HFF-Myc (cell line): Measurements from ENCODE around the gene TLE5.

ENCODE experiments used
- DNase-seq: peaks from one replicate; pipeline ENCODE4 v3.0.0-alpha.2; 2011; ENCODE audit warnings: low read depth; ENCODE audit errors: extremely low read depth
- H3K4me3 ChIP-seq: replicated peaks from 2 replicates; pipeline ENCODE4 v1.5.1; 2011; ENCODE audit warnings: low read depth, mild to moderate bottlenecking, control low read depth, low read length
- TF ChIP-seq, protein P1 (sequence below): IDR thresholded peaks from 2 replicates; pipeline ENCODE4 v1.5.1; 2012; ENCODE audit warnings: mild to moderate bottlenecking, low read depth, low read length, control low read depth; ENCODE audit errors: missing control alignments

The TLE5 gene

DNA sequence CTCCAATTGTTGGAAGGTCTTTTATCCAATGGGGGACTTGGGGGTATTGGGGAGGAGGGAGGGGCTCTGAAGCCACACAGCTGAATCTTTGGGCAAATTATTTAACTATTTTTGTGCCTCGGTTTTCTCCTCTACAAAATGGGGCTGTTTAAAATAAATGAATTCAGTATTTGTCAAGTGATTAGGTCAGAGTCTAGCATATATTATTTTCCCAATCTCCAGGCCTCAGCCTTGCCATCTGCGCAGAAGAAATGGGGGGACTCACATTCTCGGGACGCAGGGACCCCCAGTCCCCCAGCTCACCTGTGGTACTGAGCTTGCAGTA is 1.5 kb downstream of the TLE5 start:
- TF ChIP-seq, protein P1, sequence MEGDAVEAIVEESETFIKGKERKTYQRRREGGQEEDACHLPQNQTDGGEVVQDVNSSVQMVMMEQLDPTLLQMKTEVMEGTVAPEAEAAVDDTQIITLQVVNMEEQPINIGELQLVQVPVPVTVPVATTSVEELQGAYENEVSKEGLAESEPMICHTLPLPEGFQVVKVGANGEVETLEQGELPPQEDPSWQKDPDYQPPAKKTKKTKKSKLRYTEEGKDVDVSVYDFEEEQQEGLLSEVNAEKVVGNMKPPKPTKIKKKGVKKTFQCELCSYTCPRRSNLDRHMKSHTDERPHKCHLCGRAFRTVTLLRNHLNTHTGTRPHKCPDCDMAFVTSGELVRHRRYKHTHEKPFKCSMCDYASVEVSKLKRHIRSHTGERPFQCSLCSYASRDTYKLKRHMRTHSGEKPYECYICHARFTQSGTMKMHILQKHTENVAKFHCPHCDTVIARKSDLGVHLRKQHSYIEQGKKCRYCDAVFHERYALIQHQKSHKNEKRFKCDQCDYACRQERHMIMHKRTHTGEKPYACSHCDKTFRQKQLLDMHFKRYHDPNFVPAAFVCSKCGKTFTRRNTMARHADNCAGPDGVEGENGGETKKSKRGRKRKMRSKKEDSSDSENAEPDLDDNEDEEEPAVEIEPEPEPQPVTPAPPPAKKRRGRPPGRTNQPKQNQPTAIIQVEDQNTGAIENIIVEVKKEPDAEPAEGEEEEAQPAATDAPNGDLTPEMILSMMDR = no peak
- peak overlapping the region; percentile 82 for H3K4me3 ChIP-seq
- DNase-seq = no peak

DNA sequence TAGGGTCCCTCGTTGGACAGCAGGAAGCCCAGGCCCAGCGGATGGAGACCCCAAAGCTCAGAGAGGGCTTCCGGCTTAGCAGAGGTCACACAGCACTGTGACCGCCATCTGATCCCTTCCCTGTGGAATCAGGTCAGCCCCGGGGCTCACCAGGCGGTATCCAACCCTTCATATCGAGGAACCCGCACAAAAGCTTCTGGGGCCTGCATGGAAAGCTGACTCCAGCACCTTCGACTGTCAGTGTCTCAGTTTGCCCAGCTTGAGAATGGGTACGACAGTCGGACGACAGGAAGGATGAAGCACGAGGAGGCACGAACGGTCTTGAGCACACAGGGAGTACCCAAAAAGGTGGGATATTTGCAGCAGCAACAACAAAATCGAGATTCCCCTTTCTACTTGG is 2.6 kb downstream of the TLE5 start:
- H3K4me3 ChIP-seq = no peak overlapping the region
- no peak for DNase-seq
- TF ChIP-seq, protein P1 = no peak

DNA sequence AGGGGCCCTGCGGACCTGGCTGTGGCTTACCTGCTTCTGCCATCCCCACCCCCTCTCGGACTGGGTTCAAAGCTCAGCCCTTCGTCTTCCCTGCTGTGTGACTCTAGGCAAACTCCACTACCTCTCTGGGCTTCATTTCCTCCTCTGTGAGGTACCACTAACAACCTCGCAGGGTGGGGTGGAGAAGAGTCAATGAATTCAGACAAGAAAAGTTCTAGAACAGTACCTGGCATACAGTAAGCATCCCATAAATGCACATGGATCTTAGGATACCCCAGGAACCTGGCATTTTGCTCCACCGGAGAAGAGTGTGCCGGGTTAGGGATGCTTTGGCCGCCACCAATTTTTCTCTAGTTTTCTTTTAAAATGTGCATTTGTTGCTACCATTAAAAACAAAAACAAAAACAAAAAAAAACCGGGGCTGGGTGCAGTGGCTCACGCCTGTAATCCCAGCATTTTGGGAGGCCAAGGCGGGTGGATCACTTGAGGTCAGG is 3.4 kb downstream of the TLE5 start:
- TF ChIP-seq, protein P1 = no peak
- DNase-seq = no peak
- H3K4me3 ChIP-seq = no peak overlapping the region

DNA sequence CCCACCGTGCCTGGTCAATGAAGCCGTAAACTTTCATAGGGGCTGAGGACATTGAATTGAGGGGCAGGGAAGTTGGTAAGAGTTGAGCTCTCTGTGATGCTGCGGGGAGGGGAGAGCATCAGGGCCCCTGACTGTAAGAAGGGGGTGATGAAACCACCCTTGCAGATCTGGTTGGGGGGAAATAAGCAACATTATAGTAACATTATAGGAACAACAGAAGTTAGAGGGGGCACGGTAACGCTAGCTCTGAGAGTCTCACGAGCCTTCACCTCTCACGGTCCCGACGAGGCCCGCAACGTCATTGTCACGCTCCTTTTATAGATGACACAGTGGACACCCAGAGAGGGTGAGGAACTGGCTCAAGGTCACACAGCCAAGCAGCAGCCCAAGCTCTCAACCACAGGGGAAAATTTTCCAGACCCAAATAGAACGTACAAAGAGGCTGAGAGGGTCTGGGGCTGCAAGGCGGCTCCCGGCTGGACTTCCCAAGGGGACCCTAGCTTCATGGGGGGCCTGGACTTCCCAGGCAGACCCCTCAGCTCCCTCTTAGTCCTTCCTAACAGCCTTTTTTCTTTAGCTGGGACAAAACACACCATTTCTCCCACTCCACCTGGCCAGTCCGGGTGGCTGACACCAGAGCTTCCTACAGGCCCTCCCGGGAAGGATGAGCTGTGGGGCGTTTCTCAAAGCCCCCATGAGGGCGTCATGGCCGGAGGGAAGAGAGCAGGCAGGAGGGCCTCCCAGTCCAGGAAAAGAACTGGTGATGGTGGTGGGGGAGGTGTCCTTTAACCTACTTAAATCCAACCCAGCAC is 4.1 kb downstream of the TLE5 start:
- no peak for DNase-seq
- H3K4me3 ChIP-seq = no peak overlapping the region
- TF ChIP-seq, protein P1 = no peak

DNA sequence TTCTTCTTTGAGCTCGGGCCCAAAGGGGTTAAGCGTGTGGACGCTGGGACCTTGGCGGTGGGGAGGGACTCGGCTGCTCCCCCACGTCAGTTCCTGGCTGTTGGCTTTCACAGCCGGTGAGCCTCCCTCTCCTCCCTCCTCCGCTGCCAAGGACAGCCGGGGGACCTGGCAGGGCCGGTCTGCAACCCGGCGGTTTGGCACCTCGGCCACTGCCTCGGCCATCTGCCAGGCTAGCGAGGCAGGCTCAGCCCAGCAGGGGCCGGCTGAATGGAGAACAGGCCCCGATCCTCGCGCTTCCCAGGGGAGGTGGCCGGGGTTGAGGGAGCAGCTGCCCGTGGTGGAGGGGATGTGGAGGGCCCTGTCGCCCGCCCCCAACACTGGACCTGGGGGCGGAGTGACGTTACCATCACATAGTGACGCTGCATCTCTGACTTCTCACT is 5.0 kb downstream of the TLE5 start:
- TF ChIP-seq, protein P1 = no peak
- no peak overlapping the region for H3K4me3 ChIP-seq
- no peak for DNase-seq

DNA sequence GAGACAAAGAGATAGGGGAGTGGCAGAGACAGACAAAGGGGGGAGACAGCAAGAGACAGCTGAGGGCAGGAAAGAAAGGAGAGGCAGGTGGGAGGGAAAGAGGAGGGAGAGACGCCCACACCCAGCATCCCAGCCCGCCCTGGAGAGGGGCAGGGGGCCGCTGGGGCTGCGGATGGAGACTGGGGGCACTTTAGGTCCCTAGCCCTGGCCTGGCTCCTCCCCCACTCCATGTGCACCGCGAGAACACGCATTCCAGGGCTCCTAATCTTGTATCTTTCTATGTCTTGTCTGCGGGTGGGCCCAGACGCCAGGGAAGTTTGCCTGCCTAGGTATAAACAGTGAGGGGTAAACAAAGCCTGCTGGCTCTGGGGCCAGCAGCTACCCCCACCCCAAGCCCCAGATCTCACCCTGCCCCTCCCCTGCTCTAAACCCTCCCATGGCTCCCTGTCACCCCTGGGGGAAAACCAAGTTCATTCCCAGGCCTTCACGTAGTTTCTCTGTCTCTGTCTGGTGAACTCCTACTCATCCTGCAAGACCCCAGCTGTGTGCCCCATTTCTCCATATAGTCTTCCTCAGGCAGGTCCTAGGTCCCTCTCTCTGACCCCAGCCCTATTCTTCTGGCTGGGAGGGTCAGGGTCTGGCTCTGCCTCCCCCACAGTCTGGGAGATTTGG is 5.7 kb downstream of the TLE5 start:
- TF ChIP-seq, protein P1 = no peak
- H3K4me3 ChIP-seq = no peak overlapping the region
- DNase-seq = no peak
